Neural progenitor cell (in vitro differentiated cells): Measurements from ENCODE around the gene FABP1. TPM values are rescaled to one million over a fixed set of nuclear protein-coding genes. Genes with fewer than 3 reads are reported as not detected.

Source experiments
- DNase-seq: peaks from one replicate; pipeline ENCODE4 v3.0.0-alpha.2; 2016; ENCODE audit warnings: low spot score
- H2AFZ ChIP-seq: fragments of 200-600 bp; sonication (generic); replicated peaks from 2 replicates; pipeline ENCODE4 v1.6.1; 2016; ENCODE audit warnings: antibody characterized with exemption
- H3F3A ChIP-seq: fragments of 200-600 bp; sonication (generic); 2 replicates; pipeline ENCODE4 v1.6.1; 2016; ENCODE audit warnings: antibody characterized with exemption, low read depth
- H3K27ac ChIP-seq: fragments of 200-600 bp; sonication (generic); 2 replicates; pipeline ENCODE4 v1.5.1; 2016; ENCODE audit warnings: mild to moderate bottlenecking
- H3K27me3 ChIP-seq: fragments of 200-600 bp; sonication (generic); 2 replicates; pipeline ENCODE4 v1.6.1; 2016; ENCODE audit warnings: mild to moderate bottlenecking, moderate library complexity
- H3K36me3 ChIP-seq: fragments of 200-600 bp; sonication (generic); 2 replicates; pipeline ENCODE4 v1.5.1; 2016
- H3K4me1 ChIP-seq: fragments of 200-600 bp; sonication (generic); 2 replicates; pipeline ENCODE4 v1.6.1; 2016; ENCODE audit warnings: mixed run types
- H3K4me2 ChIP-seq: fragments of 200-600 bp; sonication (generic); 2 replicates; pipeline ENCODE4 v1.6.1; 2016
- H3K4me3 ChIP-seq: fragments of 200-600 bp; sonication (generic); 2 replicates; pipeline ENCODE4 v1.5.1; 2016
- H3K79me2 ChIP-seq: fragments of 200-600 bp; sonication (generic); 2 replicates; pipeline ENCODE4 v1.6.1; 2016; ENCODE audit warnings: low read depth
- H3K9ac ChIP-seq: fragments of 200-600 bp; sonication (generic); 2 replicates; pipeline ENCODE4 v1.6.1; 2016
- H3K9me3 ChIP-seq: fragments of 200-600 bp; sonication (generic); 2 replicates; pipeline ENCODE4 v1.5.1; 2016; ENCODE audit warnings: low read depth
- H4K20me1 ChIP-seq: fragments of 200-600 bp; sonication (generic); 2 replicates; pipeline ENCODE4 v1.6.1; 2016; ENCODE audit warnings: low read depth
- H3K27ac Mint-ChIP-seq: 3 replicates; pipeline ENCODE4 v1.8.0; 2021; ENCODE audit warnings: mixed read lengths
- H3K27me3 Mint-ChIP-seq: 2 replicates; pipeline ENCODE4 v1.8.0; 2022; ENCODE audit warnings: low read depth, mild to moderate bottlenecking, inconsistent platforms, moderate library complexity, mixed read lengths; ENCODE audit not compliant: insufficient read depth
- H3K36me3 Mint-ChIP-seq: 3 replicates; pipeline ENCODE4 v1.8.0; 2021; ENCODE audit warnings: mixed read lengths
- H3K4me1 Mint-ChIP-seq: 3 replicates; pipeline ENCODE4 v1.8.0; 2021; ENCODE audit warnings: mixed read lengths
- H3K4me3 Mint-ChIP-seq: 3 replicates; pipeline ENCODE4 v1.8.0; 2021; ENCODE audit warnings: mild to moderate bottlenecking, moderate library complexity, mixed read lengths
- H3K9me3 Mint-ChIP-seq: 3 replicates; pipeline ENCODE4 v1.8.0; 2020; ENCODE audit warnings: mixed read lengths
- EZH2 ChIP-seq: fragments of 200-600 bp; sonication (generic); IDR thresholded peaks from 2 replicates; pipeline ENCODE4 v1.6.1; 2017; ENCODE audit warnings: antibody characterized with exemption, mild to moderate bottlenecking, moderate library complexity
- EZH2phosphoT487 ChIP-seq: fragments of 200-600 bp; sonication (generic); IDR thresholded peaks from 2 replicates; pipeline ENCODE4 v1.6.1; 2017; ENCODE audit warnings: antibody characterized with exemption
- total RNA-seq: library from RNA; depleted of rRNA; stranded (reverse); fragments of >200 nt; gene quantifications from 2 replicates; pipeline ENCODE4 v1.2.3, GENCODE V29; 2015; ENCODE audit warnings: low replicate concordance
- TF ChIP-seq, protein P1 (sequence below): fragments of 200-600 bp; sonication (generic); IDR thresholded peaks from 2 replicates; pipeline ENCODE4 v1.5.1; 2017; ENCODE audit warnings: antibody characterized with exemption, mild to moderate bottlenecking

FABP1 gene
- total RNA-seq, 1 donor from 2014 or later: not detected

DNA sequence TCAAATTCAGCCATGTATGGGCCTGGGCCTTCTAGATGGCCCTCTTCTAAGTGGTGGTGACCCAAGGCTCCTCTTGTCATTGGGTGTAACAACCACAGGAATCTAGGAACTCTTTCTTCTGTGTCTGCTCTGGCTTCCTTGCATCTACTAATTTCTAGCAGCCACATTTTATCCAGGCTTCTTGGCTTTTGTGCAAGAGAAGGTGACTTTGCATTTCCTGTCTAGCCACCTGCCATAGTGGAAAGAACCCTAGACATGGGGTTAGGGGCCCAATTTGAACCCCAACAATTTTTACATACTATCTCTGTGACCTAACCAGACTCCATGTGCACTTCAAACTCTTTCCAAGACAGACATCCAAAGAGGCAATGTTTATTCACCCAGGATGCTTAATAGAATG is 35.1 kb downstream of the FABP1 start:
- peaks cover 11% of the 10 kb centered on the region for H3K27me3 Mint-ChIP-seq
- H3K4me3 Mint-ChIP-seq: no peak overlapping the region
- H3K4me1 ChIP-seq: peaks cover 22% of the 10 kb centered on the region
- no peaks in the 10 kb centered on the region for H4K20me1 ChIP-seq
- no peaks in the 10 kb centered on the region for H3K27me3 ChIP-seq
- H3K36me3 Mint-ChIP-seq: no peaks in the 10 kb centered on the region
- H3K9me3 Mint-ChIP-seq: no peaks in the 10 kb centered on the region
- no peak for DNase-seq
- no peak overlapping the region for H3K4me2 ChIP-seq
- no peak overlapping the region for H3K4me3 ChIP-seq
- H3K9me3 ChIP-seq: no peaks in the 10 kb centered on the region
- TF ChIP-seq EZH2phosphoT487 (no peak), EZH2 (no peak)
- TF ChIP-seq, protein P1, sequence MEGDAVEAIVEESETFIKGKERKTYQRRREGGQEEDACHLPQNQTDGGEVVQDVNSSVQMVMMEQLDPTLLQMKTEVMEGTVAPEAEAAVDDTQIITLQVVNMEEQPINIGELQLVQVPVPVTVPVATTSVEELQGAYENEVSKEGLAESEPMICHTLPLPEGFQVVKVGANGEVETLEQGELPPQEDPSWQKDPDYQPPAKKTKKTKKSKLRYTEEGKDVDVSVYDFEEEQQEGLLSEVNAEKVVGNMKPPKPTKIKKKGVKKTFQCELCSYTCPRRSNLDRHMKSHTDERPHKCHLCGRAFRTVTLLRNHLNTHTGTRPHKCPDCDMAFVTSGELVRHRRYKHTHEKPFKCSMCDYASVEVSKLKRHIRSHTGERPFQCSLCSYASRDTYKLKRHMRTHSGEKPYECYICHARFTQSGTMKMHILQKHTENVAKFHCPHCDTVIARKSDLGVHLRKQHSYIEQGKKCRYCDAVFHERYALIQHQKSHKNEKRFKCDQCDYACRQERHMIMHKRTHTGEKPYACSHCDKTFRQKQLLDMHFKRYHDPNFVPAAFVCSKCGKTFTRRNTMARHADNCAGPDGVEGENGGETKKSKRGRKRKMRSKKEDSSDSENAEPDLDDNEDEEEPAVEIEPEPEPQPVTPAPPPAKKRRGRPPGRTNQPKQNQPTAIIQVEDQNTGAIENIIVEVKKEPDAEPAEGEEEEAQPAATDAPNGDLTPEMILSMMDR: no peak
- peaks cover 41% of the 10 kb centered on the region for H3K4me1 Mint-ChIP-seq
- H3K27ac Mint-ChIP-seq: no peak overlapping the region
- H3K79me2 ChIP-seq: no peaks in the 10 kb centered on the region
- no peak overlapping the region for H2AFZ ChIP-seq
- no peak overlapping the region for H3K9ac ChIP-seq
- H3F3A ChIP-seq: no peaks in the 10 kb centered on the region
- no peak overlapping the region for H3K27ac ChIP-seq
- no peaks in the 10 kb centered on the region for H3K36me3 ChIP-seq

DNA sequence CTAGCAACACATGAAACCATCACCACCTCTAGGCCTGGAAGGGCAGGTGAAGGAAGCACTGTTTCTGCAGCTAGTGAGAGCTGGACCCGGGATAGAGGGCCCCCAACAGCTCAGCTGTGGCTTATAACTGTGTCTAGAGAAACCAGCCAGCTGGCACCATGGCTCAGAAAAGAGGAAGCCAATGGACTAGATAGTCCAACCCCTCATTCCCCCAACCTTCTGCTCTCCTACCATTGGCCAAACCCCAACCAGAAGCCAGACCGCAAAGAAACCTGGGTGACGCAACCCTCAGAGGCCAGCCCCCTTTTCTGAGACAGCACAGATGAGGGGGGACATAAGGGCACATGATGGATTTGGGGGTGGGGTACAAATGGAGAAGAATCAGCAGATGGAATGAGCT is 35.9 kb downstream of the FABP1 start:
- no peaks in the 10 kb centered on the region for H3K36me3 Mint-ChIP-seq
- H3K27me3 ChIP-seq: no peaks in the 10 kb centered on the region
- H3K9me3 Mint-ChIP-seq: no peaks in the 10 kb centered on the region
- no peaks in the 10 kb centered on the region for H3F3A ChIP-seq
- no peak overlapping the region for H3K27ac Mint-ChIP-seq
- no peaks in the 10 kb centered on the region for H3K79me2 ChIP-seq
- no peaks in the 10 kb centered on the region for H4K20me1 ChIP-seq
- no peaks in the 10 kb centered on the region for H3K36me3 ChIP-seq
- no peaks in the 10 kb centered on the region for H3K9me3 ChIP-seq
- TF ChIP-seq EZH2phosphoT487 (no peak), EZH2 (no peak)
- TF ChIP-seq, protein P1: no peak
- no peak for DNase-seq
- no peak overlapping the region for H3K4me2 ChIP-seq
- no peak overlapping the region for H3K9ac ChIP-seq
- H3K27me3 Mint-ChIP-seq: peaks cover 11% of the 10 kb centered on the region
- H3K4me3 ChIP-seq: no peak overlapping the region
- H3K4me1 ChIP-seq: peaks cover 17% of the 10 kb centered on the region
- H2AFZ ChIP-seq: no peak overlapping the region
- H3K4me3 Mint-ChIP-seq: no peak overlapping the region
- peaks cover 33% of the 10 kb centered on the region for H3K4me1 Mint-ChIP-seq
- no peak overlapping the region for H3K27ac ChIP-seq

DNA sequence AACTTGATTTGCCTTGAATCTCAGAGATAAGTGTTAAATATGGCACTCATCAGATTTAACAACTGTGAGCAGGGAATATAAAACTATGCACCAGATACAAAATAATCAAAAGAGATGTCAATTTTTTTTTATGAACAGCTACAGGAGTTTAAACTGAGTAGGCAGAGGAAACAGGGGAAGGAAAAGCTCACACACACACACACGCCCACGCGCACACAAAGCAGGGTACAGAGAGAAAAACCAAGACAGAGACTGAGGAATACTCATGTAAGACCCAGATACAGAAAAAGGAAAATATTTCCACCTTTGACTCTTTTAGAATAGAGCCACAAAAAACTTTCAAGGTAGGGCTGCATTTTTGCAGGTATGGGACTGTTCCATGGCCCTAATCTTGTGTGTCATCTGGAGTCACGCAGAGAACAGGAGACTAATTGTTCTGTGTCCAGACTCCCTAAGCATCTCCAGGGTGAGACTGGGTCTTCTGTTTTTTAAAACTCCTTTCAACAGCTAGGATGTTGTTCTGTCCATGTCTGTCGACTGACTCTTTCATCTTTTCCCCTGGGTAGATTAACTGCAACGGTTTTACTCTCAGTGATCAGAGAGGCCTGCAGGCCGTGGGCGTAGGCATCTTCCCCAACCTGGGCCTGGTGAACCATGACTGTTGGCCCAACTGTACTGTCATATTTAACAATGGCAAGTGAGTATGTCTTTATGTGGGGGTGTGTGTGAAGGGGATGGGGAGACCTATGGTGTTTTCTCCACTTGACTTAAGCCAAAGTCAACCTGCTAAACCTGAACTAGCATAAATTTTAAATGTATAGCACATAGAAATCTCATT is 37.2 kb downstream of the FABP1 start:
- H2AFZ ChIP-seq: no peak overlapping the region
- H3K79me2 ChIP-seq: no peaks in the 10 kb centered on the region
- H3K27me3 Mint-ChIP-seq: peaks cover 11% of the 10 kb centered on the region
- H3K9me3 ChIP-seq: no peaks in the 10 kb centered on the region
- no peaks in the 10 kb centered on the region for H3K9me3 Mint-ChIP-seq
- H3K4me3 Mint-ChIP-seq: no peak overlapping the region
- no peaks in the 10 kb centered on the region for H3K36me3 ChIP-seq
- no peaks in the 10 kb centered on the region for H4K20me1 ChIP-seq
- TF ChIP-seq EZH2phosphoT487 (no peak), EZH2 (no peak)
- TF ChIP-seq, protein P1: no peak
- peaks cover 29% of the 10 kb centered on the region for H3K4me1 Mint-ChIP-seq
- DNase-seq: no peak
- H3K4me1 ChIP-seq: peaks cover 17% of the 10 kb centered on the region
- H3F3A ChIP-seq: no peaks in the 10 kb centered on the region
- H3K36me3 Mint-ChIP-seq: no peaks in the 10 kb centered on the region
- H3K4me2 ChIP-seq: no peak overlapping the region
- no peaks in the 10 kb centered on the region for H3K27me3 ChIP-seq
- no peak overlapping the region for H3K27ac ChIP-seq
- no peak overlapping the region for H3K27ac Mint-ChIP-seq
- no peak overlapping the region for H3K9ac ChIP-seq
- H3K4me3 ChIP-seq: no peak overlapping the region
